SH-SY5Y (cell line): ENCODE data around the gene PCDHGB5.
"Not testable (repeated sequence)": the region's sequence is repeated elsewhere in the genome, so short reads cannot be mapped to it uniquely, and the experiment has no call there.

ENCODE experiments used
- GATA2 ChIP-seq: IDR thresholded peaks from 2 replicates; pipeline ENCODE4 v1.6.1; 2011; ENCODE audit warnings: mild to moderate bottlenecking, low read depth, low read length
- GATA3 ChIP-seq: IDR thresholded peaks from 2 replicates; pipeline ENCODE4 v1.6.1; 2011; ENCODE audit warnings: low read depth, mild to moderate bottlenecking, low read length, moderate library complexity

The PCDHGB5 gene

GRCh38 chr5:141397756-141398551 is at the start of gene PCDHGB5:
Gene PCDHGB5 (plus strand): TSS chr5:141397947. CDS start chr5:141398128, 181 bp downstream.
- TF ChIP-seq GATA3, GATA2: not testable (repeated sequence)

GRCh38 chr5:141349917-141350619 is 47.7 kb upstream of the PCDHGB5 start, which contains the start of gene PCDHGB1:
Gene PCDHGB1 (plus strand): TSS chr5:141350099. CDS start chr5:141350261, 162 bp downstream.
- TF ChIP-seq GATA3 (no peak), GATA2 (no peak)

GRCh38 chr5:141351591-141351990 is 46.2 kb upstream of the PCDHGB5 start:
- TF ChIP-seq GATA2 (no peak), GATA3 (no peak)

- TF ChIP-seq GATA3, result no peak
- no peak for TF ChIP-seq GATA2
These were observed 42.8 kb upstream of the PCDHGB5 start, which contains the start of gene PCDHGA4 for GRCh38 chr5:141354900-141355469. Gene PCDHGA4 (plus strand): TSS chr5:141355021. CDS start chr5:141355108, 87 bp downstream.

GRCh38 chr5:141355641-141356040 is 42.1 kb upstream of the PCDHGB5 start:
- TF ChIP-seq GATA3, result no peak
- no peak for TF ChIP-seq GATA2

GRCh38 chr5:141356133-141356532 is 41.6 kb upstream of the PCDHGB5 start:
- TF ChIP-seq GATA2 (no peak), GATA3 (no peak)

GRCh38 chr5:141356950-141357349 is 40.8 kb upstream of the PCDHGB5 start:
- TF ChIP-seq GATA2 (no peak), GATA3 (no peak)

- TF ChIP-seq GATA2, result no peak
- no peak for TF ChIP-seq GATA3
These were observed 37.8 kb upstream of the PCDHGB5 start, which contains the start of gene PCDHGB2 for GRCh38 chr5:141359790-141360426. Gene PCDHGB2 (plus strand): TSS chr5:141359994. CDS start chr5:141360136, 142 bp downstream.

- TF ChIP-seq GATA3 (no peak), GATA2 (no peak)
These were observed 37.1 kb upstream of the PCDHGB5 start for GRCh38 chr5:141360685-141361084.

GRCh38 chr5:141362719-141363118 is 35.0 kb upstream of the PCDHGB5 start:
- TF ChIP-seq GATA2 (no peak), GATA3 (no peak)

- TF ChIP-seq GATA2 (no peak), GATA3 (no peak)
These were observed 33.6 kb upstream of the PCDHGB5 start, which contains the start of gene PCDHGA5 for GRCh38 chr5:141363952-141364660. Gene PCDHGA5 (plus strand): TSS chr5:141364162. CDS start chr5:141364331, 169 bp downstream.

GRCh38 chr5:141366016-141366896 is 31.5 kb upstream of the PCDHGB5 start:
- TF ChIP-seq GATA3 (no peak), GATA2 (no peak)
